ENCODE data around the gene ANTXR2. TPM values are rescaled to one million over a fixed set of nuclear protein-coding genes. Genes with fewer than 3 reads are reported as not detected.
A peak's percentile ranks its signal among the peaks of the same experiment; 100 is the strongest.

ANTXR2 gene
- total and polyA plus RNA-seq, 2 donors (not counting 3 experiments of a cell fraction or from before 2014, with no cell fraction given): 6.6 to 64.6 TPM

GRCh38 chr4:80097400-80098177, 24.6 kb upstream of the ANTXR2 start:
- dilution Hi-C loops (cut with MboI; ENCODE audit: extremely low pct_ligation_motif_present, low sequenced_read_pairs) (no loop called here), intact Hi-C loops (cut with micrococcal nuclease) (no loop called here)
- FAIRE-seq: peak; percentile 83
- peak overlapping the region; percentile 6 for H2AFZ ChIP-seq (ENCODE audit: low read depth, low read length)
- H3K27me3 ChIP-seq (ENCODE audit: control insufficient read depth in 2 of 2, insufficient read depth in 2 of 2, low read length in 2 of 2): no peaks in the 10 kb centered on the region
- H4K20me1 ChIP-seq (replicated peaks; ENCODE audit: control insufficient read depth, extremely low read depth, insufficient read depth, low read length): no peaks in the 10 kb centered on the region
- no peak overlapping the region for H3K9ac ChIP-seq (replicated peaks; ENCODE audit: extremely low read depth, insufficient read depth, low read length)
- H3K4me2 ChIP-seq (ENCODE audit: insufficient read depth, low read length): peak overlapping the region; percentile 37
- no peak overlapping the region for H3K4me3 ChIP-seq (replicated peaks in 1 of 3; ENCODE audit: insufficient read depth in 1 of 3, low read depth in 1 of 3, low read length in 3 of 3)
- peak; percentile 65 for DNase-seq (ENCODE audit: low read depth, low spot score)
- CTCF ChIA-PET: interaction anchor here (0.8 to 1.3 kb wide), 2 partner anchors 20 to 87 kb away, joined by 3 read pairs; no protein-coding TSS in a partner anchor
- TF ChIP-seq MAX (IDR thresholded peaks at IDR 0.05; ENCODE audit: insufficient read depth, insufficient read length) (no peak), GATA2 (IDR thresholded peaks at IDR 0.05; ENCODE audit: insufficient read depth, insufficient read length, low read depth, low read length) (peak; percentile 88), MYC (IDR thresholded peaks at IDR 0.05; ENCODE audit: low read depth, low read length) (no peak), POLR2AphosphoS5 (IDR thresholded peaks at IDR 0.05; ENCODE audit: insufficient read depth, low read depth, low read length) (peak; percentile 39), JUN (IDR thresholded peaks at IDR 0.05; ENCODE audit: borderline replicate concordance, insufficient read depth, insufficient read length, low read depth) (no peak), CTCF (IDR thresholded peaks at IDR 0.05; ENCODE audit: extremely low read depth in 1 of 2, insufficient read depth in 1 of 2, low read depth in 1 of 2, low read length in 2 of 2) (no peak), FOS (IDR thresholded peaks at IDR 0.05; ENCODE audit: borderline replicate concordance, insufficient read depth, low read length) (peak; percentile 56), POLR2A (IDR thresholded peaks at IDR 0.05; ENCODE audit: low read depth, low read length) (no peak), EZH2 (IDR thresholded peaks at IDR 0.05; ENCODE audit: borderline replicate concordance, low read depth, low read length, severe bottlenecking) (no peak)
- H3K27ac ChIP-seq (ENCODE audit: insufficient read depth, low read depth, low read length): no peak overlapping the region
- H3K79me2 ChIP-seq (ENCODE audit: control insufficient read depth, insufficient read depth, low read length): no peaks in the 10 kb centered on the region
- H3K4me1 ChIP-seq (ENCODE audit: control insufficient read depth, extremely low read depth, insufficient read depth, low read length): peaks cover 10% of the 10 kb centered on the region
- BruUV-seq (replicated peaks): no TSS peak
- POLR2A ChIA-PET: no interaction called here
- no peaks in the 10 kb centered on the region for H3K36me3 ChIP-seq (ENCODE audit: control insufficient read depth in 2 of 2, extremely low read depth in 1 of 2, insufficient read depth in 2 of 2, low read length in 2 of 2)
- H3K9me1 ChIP-seq (replicated peaks; ENCODE audit: control insufficient read depth, extremely low read depth, insufficient read depth, low read length): no peaks in the 10 kb centered on the region
- no peaks in the 10 kb centered on the region for H3K9me3 ChIP-seq (replicated peaks; ENCODE audit: control insufficient read depth, insufficient read depth, low read length)

Data from endothelial cell of umbilical vein (primary cell).